Inferior parietal cortex (tissue), 1 donor: ENCODE data around the gene HOMER2.

Experiments
- DNase-seq: peaks from one replicate; pipeline ENCODE4 v3.0.0-alpha.2; 2016; ENCODE audit errors: extremely low spot score

HOMER2 gene

DNA sequence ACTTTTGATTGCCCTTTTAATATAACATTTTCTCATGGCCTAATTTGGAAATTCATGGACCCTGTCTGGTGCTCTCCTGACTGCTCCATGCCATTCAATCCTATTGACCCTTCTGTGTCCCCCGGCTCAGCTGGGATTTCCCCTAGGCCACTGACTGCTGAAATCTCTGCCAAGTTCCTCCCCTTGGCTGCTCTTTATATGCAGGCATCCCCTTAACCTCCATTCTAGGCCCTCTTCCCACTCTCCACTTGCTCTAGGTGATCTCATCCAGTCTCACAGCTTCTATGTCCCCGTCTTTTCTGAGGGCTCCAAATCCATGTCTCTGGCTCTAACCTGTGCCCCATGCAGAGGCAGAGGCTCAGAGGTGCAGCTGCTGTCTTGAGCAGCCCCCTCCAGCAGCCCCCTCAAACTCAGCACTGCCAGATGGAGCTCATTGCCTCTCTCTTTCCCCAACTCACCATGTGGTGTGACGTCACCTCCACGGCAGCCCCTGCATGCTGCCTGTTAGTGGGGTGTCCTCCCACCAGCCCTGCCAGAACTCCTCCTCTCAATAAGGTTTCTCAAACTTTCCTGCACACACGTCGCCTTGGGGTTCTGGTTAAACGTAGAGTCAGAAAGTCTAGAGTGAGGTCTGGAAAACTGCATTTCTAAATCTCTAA lies 153.2 kb downstream of the HOMER2 start:
- no peak for DNase-seq
